Measurements from ENCODE around the gene RAB33A.

GRCh38 chrX:130155564-130155963 lies 16.2 kb upstream of the RAB33A start:
- TF ChIP-seq, protein P1, sequence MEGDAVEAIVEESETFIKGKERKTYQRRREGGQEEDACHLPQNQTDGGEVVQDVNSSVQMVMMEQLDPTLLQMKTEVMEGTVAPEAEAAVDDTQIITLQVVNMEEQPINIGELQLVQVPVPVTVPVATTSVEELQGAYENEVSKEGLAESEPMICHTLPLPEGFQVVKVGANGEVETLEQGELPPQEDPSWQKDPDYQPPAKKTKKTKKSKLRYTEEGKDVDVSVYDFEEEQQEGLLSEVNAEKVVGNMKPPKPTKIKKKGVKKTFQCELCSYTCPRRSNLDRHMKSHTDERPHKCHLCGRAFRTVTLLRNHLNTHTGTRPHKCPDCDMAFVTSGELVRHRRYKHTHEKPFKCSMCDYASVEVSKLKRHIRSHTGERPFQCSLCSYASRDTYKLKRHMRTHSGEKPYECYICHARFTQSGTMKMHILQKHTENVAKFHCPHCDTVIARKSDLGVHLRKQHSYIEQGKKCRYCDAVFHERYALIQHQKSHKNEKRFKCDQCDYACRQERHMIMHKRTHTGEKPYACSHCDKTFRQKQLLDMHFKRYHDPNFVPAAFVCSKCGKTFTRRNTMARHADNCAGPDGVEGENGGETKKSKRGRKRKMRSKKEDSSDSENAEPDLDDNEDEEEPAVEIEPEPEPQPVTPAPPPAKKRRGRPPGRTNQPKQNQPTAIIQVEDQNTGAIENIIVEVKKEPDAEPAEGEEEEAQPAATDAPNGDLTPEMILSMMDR (IDR thresholded peaks at IDR 0.05) = no peak
- TF ChIP-seq EZH2 (IDR thresholded peaks at IDR 0.05) = no peak
- no peak for TF ChIP-seq EZH2phosphoT487 (IDR thresholded peaks at IDR 0.05)
